NB4 (cell line): Measurements from ENCODE around the gene IDUA.

Experiments
- CTCF ChIP-seq: IDR thresholded peaks from one replicate; pipeline ENCODE4 v1.5.1; 2012; ENCODE audit warnings: low read depth, low read length
- POLR2A ChIP-seq: IDR thresholded peaks from 2 replicates; pipeline ENCODE4 v1.6.1; 2011; ENCODE audit warnings: mild to moderate bottlenecking; ENCODE audit not compliant: insufficient read length; ENCODE audit errors: extremely low read depth

- TF ChIP-seq POLR2A (no peak), CTCF (no peak)
Measured at GRCh38 chr4:1041147-1041935, 54.5 kb downstream of the IDUA start.
